ENCODE data around the gene NAB2. TPM values are rescaled to one million over a fixed set of nuclear protein-coding genes. Genes with fewer than 3 reads are reported as not detected.
"Not testable (repeated sequence)": the region's sequence is repeated elsewhere in the genome, so short reads cannot be mapped to it uniquely, and the experiment has no call there.

NAB2 gene
- total RNA-seq, 1 donor from 2014 or later = 5.4 TPM

DNA sequence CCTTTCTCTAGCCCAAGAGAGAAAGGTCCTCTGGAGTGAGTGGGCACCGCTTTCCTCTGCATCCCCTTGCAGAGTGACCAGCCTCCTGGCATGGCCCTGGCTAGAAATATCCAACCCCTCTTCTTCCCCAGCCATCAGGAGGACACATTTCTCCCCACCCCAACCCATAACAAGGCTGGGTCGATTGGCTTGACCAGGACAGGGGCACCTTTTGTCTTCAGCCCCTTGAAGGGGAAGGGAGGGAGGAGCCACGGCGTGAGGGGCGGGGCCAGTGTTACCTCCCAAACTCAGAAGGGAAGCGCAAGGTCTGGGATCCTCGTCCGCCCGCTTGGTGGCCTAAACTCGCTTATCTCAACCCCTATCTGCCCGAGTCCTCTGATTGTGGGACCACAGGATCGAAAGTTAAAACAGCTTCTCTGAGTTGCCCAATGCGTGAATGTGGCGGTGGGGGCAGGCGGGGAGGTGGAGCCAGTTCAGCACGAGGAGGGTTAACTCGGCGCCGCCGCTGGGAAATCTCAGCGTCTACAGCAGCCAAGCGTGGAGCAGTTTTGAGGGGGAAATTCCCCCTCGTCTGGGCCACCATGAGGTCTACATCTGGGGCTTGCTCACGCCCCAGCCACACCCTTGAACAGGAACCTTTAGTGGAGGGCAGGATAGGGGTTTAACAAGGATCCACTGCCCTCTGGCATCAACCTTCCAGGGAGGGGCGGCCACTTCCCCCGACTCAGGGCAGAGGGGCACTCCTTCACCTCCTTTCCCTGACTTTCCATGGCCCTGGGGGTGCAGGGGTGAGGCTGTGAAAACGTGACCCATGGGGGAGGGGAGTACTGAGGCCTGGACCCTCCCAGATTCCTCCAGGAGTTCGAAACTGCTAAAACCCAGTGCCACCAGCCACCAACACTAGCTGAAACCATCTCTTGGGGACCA lies 21.5 kb downstream of the NAB2 start:
- DNase-seq (ENCODE audit: low read depth in 2 of 2) = peak in 1 of 2 donors; percentile 30

DNA sequence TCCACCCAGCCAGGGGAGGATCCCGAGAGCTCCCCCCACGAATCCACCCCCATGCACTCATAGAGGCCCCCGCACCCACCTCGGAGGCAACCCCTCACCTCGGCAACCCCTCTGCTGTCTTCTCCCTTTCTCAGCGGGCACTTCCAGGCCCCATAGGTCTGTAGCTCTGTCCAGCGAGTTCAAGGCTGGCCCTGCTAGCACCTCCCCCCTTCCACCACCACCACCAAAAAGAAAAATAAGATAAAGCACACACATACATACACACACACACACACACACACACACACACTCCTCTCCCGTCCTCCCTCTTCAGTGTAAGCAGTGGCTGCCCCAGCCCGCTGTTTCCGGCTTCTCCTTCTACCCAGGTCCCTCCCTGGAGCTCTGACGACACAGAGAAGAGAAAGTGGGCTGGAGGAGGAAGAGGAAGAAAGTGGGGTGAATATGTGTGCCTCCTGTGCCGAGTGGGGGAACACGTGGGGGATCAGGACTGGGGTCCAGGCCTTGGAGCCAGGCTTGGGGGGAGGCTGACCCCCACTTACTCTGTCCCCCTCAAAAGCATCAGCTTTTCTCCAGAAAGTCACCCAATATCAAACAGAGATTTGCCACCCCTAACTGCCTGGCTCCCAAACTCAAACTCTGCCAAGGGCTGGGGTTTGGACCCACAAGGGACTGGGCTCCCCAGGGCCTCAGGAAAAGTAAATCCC lies 22.3 kb downstream of the NAB2 start, which contains the start of gene STAT6:
TSS of gene STAT6 (minus strand) at position 332 of the 704 bp plus-strand sequence. CDS start 3,084 bp downstream, outside the sequence.
- DNase-seq (ENCODE audit: low read depth in 2 of 2) = peak in 1 of 2 donors; percentile 71

DNA sequence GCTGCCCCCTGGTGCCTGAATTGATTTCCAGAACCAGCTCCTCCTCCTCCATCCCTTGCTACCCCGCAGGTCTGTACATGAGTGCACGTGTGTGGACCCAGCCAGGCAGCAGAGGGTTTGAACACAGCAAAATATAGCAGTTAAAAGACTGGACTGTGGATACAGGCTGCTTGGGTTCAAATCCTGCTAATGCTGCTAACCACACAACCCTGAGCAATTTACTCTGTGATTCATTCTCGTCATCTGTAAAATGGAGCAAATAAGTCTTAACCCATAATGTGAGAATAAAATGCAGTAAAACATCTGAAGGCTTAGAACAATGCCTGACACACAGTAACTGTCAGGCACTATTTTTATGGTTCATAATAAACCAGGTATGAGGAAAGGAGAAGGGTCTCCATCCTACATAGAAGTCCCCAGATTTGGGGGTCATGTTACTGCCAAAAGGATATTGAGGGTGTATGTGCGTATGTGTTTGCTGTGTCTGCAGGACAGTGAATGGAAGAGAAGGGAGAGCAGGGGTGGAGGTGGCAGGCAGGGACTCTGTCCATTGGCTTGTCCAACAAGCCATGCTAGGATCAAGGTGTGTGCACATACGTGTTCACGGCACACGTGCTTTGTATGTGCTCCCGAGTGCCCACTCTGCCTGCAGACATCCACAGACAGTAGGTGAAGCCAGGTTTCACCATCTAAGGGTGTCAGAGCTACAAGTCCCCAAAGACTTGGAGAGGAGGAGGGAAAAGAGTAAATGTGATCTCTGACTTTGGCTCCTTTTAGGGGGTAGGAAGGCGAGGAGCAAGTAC lies 23.8 kb downstream of the NAB2 start:
- DNase-seq (ENCODE audit: low read depth in 2 of 2) = no peak

DNA sequence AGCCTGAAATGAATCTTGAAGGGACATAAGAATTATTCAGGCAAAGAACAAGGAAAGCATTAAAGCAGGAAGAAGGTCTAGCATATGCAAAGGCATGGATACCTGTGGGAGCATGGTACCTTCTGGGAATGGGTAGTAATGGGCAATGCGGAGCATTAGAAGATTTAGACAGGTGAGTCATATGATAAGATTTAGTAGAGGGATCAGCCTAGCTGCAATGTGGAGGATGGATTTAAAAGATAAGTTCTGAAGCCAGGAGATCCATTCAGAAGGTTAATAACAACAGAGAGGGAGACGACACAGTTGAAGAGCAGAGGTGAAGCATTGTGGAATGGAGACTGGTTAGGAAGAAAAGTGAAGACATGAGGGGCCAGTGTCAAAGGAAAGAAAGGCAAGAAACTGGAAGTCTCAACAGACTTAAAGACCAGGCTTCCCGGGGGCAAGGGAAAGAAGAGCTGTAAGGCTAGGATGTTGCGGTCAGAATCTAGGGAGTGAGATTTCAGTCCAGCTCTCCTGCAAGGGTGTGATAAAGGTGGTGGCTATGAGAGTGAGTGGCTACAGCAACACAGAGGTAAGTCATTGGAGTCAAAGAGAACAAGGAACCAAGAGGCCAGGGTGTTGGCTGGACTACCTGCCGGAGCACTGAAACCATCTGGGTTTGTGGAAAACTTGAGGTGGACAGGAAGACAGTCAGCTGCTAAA lies 27.8 kb downstream of the NAB2 start:
- DNase-seq (ENCODE audit: low read depth in 2 of 2) = no peak

DNA sequence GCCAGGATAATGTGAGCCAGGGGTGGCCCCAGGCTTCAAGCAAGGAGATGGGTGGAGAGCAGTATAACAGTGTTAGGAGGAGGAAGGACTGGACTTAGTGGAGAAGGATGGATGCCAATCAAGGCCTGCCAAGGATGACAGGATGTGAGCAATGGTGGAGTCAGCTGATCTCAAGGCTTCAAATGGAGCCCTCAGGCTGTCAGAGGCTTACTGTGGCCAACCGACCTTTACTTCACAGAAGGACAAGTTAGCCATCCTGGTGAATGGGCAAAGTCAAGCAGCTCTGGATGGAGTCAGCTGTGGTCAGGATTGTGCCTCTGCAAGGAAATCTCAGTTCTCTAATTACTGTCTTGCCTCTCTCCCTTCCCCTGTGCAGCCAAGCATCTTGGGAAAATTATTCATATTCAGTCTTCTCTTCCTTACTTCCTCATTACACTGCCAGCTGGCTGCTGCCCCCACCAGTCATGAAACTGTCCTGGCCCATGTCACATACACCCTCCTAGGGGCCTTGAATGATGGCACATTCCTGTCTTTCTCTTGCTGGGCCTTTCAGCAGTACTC lies 29.9 kb downstream of the NAB2 start:
- peak in 1 of 2 donors; percentile 21 for DNase-seq (ENCODE audit: low read depth in 2 of 2)

DNA sequence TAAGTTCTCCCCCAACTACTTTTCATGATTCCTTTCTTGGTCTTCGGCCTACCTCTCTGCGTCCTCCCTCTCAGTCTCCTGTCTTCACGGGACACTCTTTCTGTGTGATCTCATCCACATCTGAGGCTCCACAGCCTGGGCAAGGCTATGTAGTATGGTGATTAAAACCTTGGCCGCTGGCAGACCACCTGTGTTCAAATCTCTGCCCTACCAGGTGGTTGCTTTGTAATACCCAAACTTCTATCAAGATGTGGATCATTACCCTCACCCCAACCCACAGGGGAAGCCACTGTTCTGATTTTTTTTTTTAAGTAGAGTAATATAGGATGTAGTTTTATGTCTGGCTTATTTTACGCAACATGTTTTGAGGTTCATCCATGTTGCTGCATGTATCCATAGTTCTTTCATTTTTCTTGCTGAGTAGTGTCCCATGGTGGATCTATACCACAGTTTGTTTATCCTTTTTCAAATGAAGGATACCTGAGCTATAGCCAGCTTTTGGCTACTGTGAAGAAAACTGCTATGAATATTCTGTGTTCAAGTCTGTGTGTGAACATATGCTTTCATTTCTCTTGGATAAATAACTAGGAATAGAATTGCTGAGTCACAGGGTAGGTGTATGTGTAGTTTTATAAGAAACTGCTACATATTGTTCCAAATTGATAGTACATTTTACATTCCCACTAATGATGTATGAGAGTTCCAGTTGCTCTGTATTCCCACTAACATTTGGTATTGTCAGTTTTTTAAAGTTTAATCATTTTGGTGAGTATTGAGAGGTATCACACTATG lies 30.6 kb downstream of the NAB2 start:
- no peak for DNase-seq (ENCODE audit: low read depth in 2 of 2)

DNA sequence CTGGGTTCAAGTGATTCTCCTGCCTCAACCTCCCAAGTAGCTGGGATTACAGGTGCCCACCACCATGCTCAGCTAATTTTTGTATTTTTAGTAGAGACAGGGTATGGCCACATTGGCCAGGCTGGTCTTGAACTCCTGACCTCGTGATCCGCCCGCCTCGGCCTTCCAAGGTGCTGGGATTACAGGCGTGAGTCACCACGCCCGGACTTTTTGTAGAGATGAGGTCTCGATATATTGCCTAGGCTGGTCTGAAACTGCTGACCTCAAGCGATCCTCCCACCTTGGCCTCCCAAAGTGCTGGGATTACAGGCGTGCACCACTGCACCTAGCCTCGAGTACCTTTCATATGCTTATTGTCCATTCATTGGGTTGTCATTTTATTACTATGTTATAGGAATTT lies 31.8 kb downstream of the NAB2 start:
- not testable (repeated sequence) for DNase-seq (ENCODE audit: low read depth in 2 of 2)

DNA sequence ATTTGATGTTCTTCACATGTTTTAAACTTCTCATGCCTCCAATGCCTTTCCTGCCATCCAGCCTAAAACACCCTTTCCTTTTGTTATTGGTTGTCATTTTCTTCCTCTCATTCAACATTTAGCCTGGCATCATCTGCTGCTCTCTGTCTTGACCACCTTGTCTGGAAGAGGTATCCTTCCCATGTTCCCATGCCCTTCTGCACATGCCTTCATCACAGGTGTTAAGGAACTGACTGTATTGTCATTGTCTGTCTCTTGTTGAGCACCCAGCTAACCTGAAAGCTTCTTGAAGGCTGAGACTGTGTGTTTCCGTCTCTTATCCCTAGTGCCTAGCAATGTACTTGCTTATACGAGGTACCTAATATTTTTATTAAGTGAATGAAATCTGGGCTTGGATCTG lies 34.9 kb downstream of the NAB2 start:
- DNase-seq (ENCODE audit: low read depth in 2 of 2) = no peak

DNA sequence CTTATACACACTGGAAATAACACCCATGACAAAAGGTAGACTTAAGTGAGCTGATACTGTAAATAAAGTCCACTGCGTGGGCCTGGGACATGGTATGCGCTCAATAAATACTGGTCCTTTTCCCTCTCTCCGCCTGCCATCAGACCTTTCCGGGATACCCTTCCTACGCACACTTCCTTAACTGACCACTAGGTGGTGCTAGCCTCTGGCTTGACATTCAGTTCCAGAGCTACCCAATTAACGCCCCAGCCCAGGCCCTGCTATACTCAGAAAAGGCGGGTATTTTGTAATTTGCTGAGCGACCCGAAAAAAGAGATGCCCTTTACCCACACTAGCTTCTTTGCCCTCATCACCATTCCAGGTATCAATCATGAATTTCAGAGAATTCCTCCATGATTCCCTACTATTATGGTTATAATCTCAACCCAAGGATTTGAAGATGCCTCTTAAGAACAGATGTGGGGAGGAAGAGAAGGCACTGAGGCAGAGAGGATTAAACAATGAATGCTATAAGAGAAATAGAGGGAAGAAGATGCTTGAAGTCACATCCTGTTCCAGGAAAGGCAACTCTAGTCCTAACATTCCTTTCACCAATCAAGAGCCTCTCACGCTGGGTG lies 35.5 kb downstream of the NAB2 start:
- DNase-seq (ENCODE audit: low read depth in 2 of 2) = peak; percentile 48 to 72

DNA sequence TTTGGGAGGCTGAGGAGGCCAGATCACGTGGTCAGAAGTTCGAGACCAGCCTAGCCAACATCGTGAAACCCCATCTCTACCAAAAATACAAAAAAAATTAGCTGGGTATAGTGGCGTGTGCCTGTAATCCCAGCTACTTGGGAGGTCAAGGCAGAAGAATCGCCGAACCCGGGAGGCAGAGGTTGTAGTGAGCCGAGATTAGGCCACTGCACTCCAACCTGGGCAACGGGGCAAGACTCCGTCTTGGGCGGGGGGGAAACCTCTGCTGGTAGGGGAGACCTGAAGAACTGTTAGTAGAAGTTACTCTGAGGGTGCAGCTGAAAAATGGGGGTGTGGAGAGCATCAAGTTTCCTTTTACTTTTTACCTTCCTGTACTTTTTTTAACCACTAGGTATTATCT lies 37.1 kb downstream of the NAB2 start:
- DNase-seq (ENCODE audit: low read depth in 2 of 2) = no peak

DNA sequence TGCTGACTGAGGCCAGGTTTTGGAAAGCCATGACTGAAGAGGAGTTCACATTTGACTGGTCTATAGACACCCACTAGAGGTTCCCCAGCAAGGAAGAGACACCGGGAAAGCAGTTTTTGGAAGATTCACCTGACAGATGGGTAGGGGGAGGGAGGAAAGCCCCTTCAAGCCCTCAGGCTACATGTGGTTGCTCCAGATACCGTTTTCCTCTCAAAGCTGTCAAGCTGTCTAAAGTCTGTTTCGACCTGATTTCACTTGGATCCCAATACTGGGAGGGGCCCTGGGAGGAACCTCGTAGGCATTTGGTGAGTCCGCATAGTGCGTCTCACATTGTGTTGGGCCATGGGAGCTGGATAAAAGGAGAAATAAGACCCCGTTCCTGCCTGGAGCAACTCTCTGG lies 37.6 kb downstream of the NAB2 start:
- no peak for DNase-seq (ENCODE audit: low read depth in 2 of 2)

DNA sequence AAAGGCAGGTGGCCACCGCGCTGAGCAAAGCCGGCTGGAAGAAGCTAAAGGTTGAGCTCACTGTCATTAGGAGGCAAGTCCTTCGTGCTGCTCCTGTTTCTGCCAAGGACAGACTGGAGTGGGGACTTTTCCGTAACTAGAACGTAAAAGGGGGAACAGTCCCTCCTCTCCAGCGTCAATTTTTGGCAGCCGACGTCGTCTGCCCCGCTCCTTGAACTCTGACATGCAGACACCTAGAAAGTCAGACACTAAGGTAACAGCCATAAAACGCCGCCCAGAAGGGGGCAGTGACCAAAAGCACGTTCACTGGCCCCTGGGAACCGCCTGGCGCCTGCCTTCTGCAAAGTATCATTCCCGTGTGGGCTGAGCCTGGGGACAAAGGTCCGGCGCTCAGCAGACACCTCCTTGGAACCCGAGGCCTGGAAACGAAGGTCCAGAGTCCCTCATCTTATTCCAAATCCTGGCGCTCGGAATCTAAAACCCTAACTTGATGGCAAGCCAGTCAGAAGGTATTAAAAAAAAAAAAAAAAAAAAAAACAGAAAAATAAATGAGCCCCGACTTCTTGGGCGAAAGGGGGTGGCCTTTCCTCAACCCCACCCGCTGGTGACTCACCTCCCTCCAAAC lies 38.3 kb downstream of the NAB2 start:
- peak in 1 of 2 donors; percentile 32 for DNase-seq (ENCODE audit: low read depth in 2 of 2)

DNA sequence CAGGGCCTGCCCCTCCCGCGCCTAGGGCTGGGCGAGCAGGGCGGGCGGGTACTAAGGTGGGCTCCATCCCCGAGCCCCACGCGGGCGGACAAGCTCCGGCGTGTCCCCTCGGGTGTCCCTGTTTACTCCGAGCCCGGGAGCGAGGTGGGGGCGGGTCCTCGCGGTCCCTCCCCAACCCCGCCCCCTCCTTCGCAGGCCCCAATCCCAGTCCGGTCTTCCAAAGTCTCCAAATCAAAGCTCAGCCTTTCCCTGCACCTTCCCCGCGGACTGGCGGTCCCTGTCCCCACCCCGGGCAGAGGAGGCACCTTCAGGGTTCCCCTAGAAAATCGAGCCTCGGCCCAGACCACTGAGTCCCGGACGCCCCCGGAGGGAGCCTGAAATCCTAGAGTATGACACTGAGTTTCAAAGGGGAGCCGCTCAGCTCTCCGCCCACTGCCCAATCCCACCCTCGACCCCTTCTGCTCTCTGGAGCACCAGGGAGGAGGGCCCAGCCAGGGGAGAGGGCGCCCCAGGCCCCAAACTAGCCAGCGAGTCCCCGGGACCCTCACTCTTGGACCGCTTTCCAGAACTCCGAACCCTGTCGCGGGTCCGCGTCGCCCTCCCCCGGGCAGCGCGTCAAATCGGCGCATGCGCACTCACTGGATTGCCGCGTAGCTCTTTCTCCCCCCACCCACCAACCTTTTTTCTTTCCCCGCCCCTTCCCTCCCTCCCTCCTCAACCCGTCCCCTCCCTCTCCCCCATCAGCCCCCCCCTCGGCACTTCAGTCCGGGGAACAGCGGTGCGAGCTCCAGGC lies 39.0 kb downstream of the NAB2 start, which contains the start of gene LRP1:
TSS of gene LRP1 (plus strand) at position 758 of the 793 bp plus-strand sequence. CDS start 482 bp downstream, outside the sequence.
- DNase-seq (ENCODE audit: low read depth in 2 of 2) = peak in 1 of 2 donors; percentile 64

DNA sequence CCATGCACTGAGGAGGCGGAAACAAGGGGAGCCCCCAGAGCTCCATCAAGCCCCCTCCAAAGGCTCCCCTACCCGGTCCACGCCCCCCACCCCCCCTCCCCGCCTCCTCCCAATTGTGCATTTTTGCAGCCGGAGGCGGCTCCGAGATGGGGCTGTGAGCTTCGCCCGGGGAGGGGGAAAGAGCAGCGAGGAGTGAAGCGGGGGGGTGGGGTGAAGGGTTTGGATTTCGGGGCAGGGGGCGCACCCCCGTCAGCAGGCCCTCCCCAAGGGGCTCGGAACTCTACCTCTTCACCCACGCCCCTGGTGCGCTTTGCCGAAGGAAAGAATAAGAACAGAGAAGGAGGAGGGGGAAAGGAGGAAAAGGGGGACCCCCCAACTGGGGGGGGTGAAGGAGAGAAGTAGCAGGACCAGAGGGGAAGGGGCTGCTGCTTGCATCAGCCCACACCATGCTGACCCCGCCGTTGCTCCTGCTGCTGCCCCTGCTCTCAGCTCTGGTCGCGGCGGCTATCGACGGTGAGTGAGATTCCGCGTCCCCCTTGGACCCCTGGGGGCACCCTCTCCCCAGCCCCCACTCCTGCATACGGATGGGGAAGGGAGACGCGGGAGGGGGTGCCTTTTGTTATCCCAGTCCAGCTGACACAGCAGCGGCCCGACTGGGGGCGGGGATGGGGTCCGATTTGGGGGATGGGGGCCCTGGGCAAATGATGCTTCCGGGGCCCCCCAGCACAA lies 39.8 kb downstream of the NAB2 start:
- DNase-seq (ENCODE audit: low read depth in 2 of 2) = no peak

DNA sequence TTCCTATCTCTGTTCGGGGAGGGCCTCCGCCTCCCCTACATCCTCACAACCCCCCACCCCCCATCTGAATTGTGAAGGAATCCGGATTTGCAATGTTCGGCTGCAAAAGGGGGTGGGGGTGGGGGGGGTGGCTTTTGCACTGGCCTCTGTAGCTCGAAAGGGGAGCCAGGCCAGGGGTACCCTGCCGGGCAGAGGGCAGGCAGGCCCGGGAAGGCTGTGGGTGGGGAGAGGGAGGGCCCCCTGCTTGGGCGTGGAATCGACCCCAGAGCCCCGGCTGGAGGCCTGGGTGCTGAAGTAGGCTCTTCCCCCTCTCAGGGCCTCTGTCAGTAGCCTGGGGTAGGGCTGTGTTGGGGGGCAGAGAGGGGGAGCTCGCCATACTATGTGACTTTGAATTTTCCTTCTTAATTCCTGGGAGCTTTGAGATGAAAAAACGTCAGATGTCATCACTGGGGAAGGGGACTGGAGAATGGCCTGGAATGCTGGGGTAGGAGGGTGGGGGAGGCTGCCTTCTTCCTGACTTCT lies 40.5 kb downstream of the NAB2 start:
- no peak for DNase-seq (ENCODE audit: low read depth in 2 of 2)

DNA sequence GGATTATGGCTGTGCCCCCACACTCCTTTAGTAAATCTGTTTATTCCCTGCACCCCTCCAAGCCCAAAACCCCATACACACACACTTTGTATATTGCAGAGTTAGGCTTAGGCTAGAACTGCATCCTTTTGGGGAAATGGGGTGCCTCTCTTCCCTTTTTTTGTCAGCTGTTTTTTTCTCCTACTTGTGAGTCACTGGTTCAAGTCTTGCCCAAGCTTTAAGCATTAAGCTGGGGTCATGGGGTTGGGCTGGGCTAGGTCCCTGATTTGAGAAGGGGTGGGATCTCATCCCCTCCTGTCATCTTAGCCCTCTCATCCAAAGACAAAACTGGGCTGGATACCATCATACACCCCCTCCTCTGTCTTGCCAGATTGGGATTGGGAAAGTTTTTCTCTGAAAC lies 41.0 kb downstream of the NAB2 start:
- no peak for DNase-seq (ENCODE audit: low read depth in 2 of 2)

DNA sequence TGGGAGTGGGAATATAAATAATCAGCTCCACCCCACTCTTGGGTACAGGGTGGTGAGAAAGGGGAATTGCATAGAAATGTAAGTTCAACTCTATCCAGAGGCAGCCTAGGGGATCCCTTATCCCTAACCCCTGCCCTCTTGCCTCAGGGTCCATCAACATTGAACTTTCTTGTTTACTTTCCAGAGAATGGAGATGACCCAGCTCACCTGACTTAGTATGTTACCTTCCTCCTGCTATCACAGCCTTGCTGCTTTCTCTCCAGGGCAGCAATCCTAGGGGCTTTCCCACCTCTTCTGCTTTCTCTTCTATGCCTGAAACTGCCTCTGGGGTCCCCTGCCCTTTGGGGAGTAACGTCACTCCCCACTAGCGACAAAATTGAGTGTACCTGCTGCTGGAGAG lies 42.0 kb downstream of the NAB2 start:
- DNase-seq (ENCODE audit: low read depth in 2 of 2) = no peak
